Endothelial cell of umbilical vein (primary cell): ENCODE measurements around the gene VPS16. TPM values are rescaled to one million over a fixed set of nuclear protein-coding genes. Genes with fewer than 3 reads are reported as not detected.

Experiments
- BruUV-seq: library from RNA; stranded (reverse); fragments of 400-500 nt; replicated peaks from 2 replicates; lab custom pipeline; 2021; lab: Mats Ljungman, UMichigan
- CTCF ChIA-PET: fragments of 300-600, 350-600 bp; sonication (Branson Sonifier 250); formaldehyde crosslinking; loops from one replicate; lab custom pipeline; 2021; ENCODE audit warnings: antibody characterized with exemption, inconsistent platforms; lab: Charles Lee
- POLR2A ChIA-PET: fragments of 300-600, 350-600 bp; sonication (Branson Sonifier 250); formaldehyde crosslinking; loops from one replicate; lab custom pipeline; 2021; ENCODE audit warnings: antibody characterized with exemption, inconsistent platforms; lab: Charles Lee
- DNase-seq: peaks from one replicate; pipeline ENCODE4 v3.0.0-alpha.2; 2011; ENCODE audit warnings: low read depth, low spot score
- FAIRE-seq: peaks from 2 replicates; lab custom pipeline; 2011; peaks lifted over from hg19 to GRCh38; lab: Jason Lieb, UNC
- H2AFZ ChIP-seq: 2 replicates; pipeline ENCODE4 v1.6.0; 2012; ENCODE audit warnings: low read depth, low read length, control low read depth, inconsistent platforms
- H3K27ac ChIP-seq: 2 replicates; pipeline ENCODE4 v1.5.1; 2011; ENCODE audit warnings: low read depth, mild to moderate bottlenecking, control low read depth, low read length, moderate library complexity; ENCODE audit not compliant: insufficient read depth
- H3K27me3 ChIP-seq, 2 experiments: 2 replicates each; pipeline versions ENCODE4 v1.6.0 to v1.6.1; 2011; ENCODE audit warnings: low read length in 2 of 2, mixed read lengths in 1 of 2; ENCODE audit not compliant: control insufficient read depth in 2 of 2, insufficient read depth in 2 of 2
- H3K36me3 ChIP-seq, 2 experiments: 2 replicates in 1 of 2; 3 replicates in 1 of 2; pipeline ENCODE4 v1.5.1; 2011; ENCODE audit warnings: low read length in 2 of 2, mild to moderate bottlenecking in 1 of 2, moderate library complexity in 1 of 2; ENCODE audit not compliant: control insufficient read depth in 2 of 2, insufficient read depth in 2 of 2; ENCODE audit errors: extremely low read depth in 1 of 2
- H3K4me1 ChIP-seq: 3 replicates; pipeline ENCODE4 v1.5.1; 2011; ENCODE audit warnings: mild to moderate bottlenecking, low read length; ENCODE audit not compliant: control insufficient read depth, insufficient read depth; ENCODE audit errors: extremely low read depth
- H3K4me2 ChIP-seq: 2 replicates; pipeline ENCODE4 v1.6.1; 2011; ENCODE audit warnings: low read length, control low read depth, mixed read lengths; ENCODE audit not compliant: insufficient read depth
- H3K4me3 ChIP-seq, 3 experiments: fragments of 200-600 bp in 1 of 3; sonication (generic), shearing (Covaris generic) in 1 of 3; replicated peaks in 1 of 3; 2 replicates each; pipeline ENCODE4 v1.5.1; 2011 to 2016; ENCODE audit warnings: control low read depth in 3 of 3, low read length in 3 of 3, mild to moderate bottlenecking in 2 of 3, inconsistent platforms in 1 of 3, low read depth in 1 of 3, moderate library complexity in 1 of 3; ENCODE audit not compliant: insufficient read depth in 1 of 3
- H3K79me2 ChIP-seq: 2 replicates; pipeline ENCODE4 v1.6.0; 2012; ENCODE audit warnings: low read length, inconsistent platforms; ENCODE audit not compliant: control insufficient read depth, insufficient read depth
- H3K9ac ChIP-seq: replicated peaks from 2 replicates; pipeline ENCODE3; 2011; ENCODE audit warnings: low read length, control low read depth; ENCODE audit not compliant: insufficient read depth; ENCODE audit errors: extremely low read depth
- H3K9me1 ChIP-seq: replicated peaks from 3 replicates; pipeline ENCODE4 v1.6.0; 2011; ENCODE audit warnings: mild to moderate bottlenecking, low read length; ENCODE audit not compliant: control insufficient read depth, insufficient read depth; ENCODE audit errors: extremely low read depth
- H3K9me3 ChIP-seq: replicated peaks from 2 replicates; pipeline ENCODE4 v1.5.1; 2012; ENCODE audit warnings: low read length, inconsistent platforms; ENCODE audit not compliant: control insufficient read depth, insufficient read depth
- H4K20me1 ChIP-seq: replicated peaks from 2 replicates; pipeline ENCODE3; 2011; ENCODE audit warnings: mild to moderate bottlenecking, low read length; ENCODE audit not compliant: control insufficient read depth, insufficient read depth; ENCODE audit errors: extremely low read depth
- CTCF ChIP-seq, 2 donors: IDR thresholded peaks; 1 replicate in 1 of 2; 2 replicates in 1 of 2; pipeline ENCODE4 v1.5.1; 2011; ENCODE audit warnings: low read length in 2 of 2, mild to moderate bottlenecking in 2 of 2, moderate library complexity in 2 of 2, control low read depth in 1 of 2, inconsistent platforms in 1 of 2, low read depth in 1 of 2; ENCODE audit not compliant: insufficient read depth in 1 of 2; ENCODE audit errors: extremely low read depth in 1 of 2
- EZH2 ChIP-seq: IDR thresholded peaks from 2 replicates; pipeline ENCODE4 v1.6.1; 2012; ENCODE audit warnings: borderline replicate concordance, low read depth, mild to moderate bottlenecking, moderate library complexity, low read length, inconsistent platforms; ENCODE audit not compliant: severe bottlenecking
- FOS ChIP-seq: IDR thresholded peaks from 2 replicates; pipeline ENCODE4 v1.6.1; 2011; ENCODE audit warnings: mild to moderate bottlenecking, low read length, moderate library complexity, borderline replicate concordance; ENCODE audit not compliant: insufficient read depth
- GATA2 ChIP-seq: IDR thresholded peaks from 2 replicates; pipeline ENCODE4 v1.7.0; 2011; ENCODE audit warnings: low read depth, mild to moderate bottlenecking, moderate library complexity, mixed read lengths, low read length; ENCODE audit not compliant: insufficient read length, insufficient read depth
- JUN ChIP-seq: IDR thresholded peaks from 2 replicates; pipeline ENCODE4 v1.6.1; 2011; ENCODE audit warnings: borderline replicate concordance, low read depth; ENCODE audit not compliant: insufficient read length, insufficient read depth
- MAX ChIP-seq: IDR thresholded peaks from 2 replicates; pipeline ENCODE4 v1.6.1; 2011; ENCODE audit not compliant: insufficient read depth, insufficient read length
- MYC ChIP-seq: IDR thresholded peaks from one replicate; pipeline ENCODE4 v1.6.1; 2011; ENCODE audit warnings: mild to moderate bottlenecking, low read depth, low read length
- POLR2A ChIP-seq: IDR thresholded peaks from 2 replicates; pipeline ENCODE4 v1.6.1; 2012; ENCODE audit warnings: low read depth, mild to moderate bottlenecking, control low read depth, low read length
- POLR2AphosphoS5 ChIP-seq: IDR thresholded peaks from 2 replicates; pipeline ENCODE4 v1.6.1; 2012; ENCODE audit warnings: low read depth, mild to moderate bottlenecking, control low read depth, low read length, moderate library complexity; ENCODE audit not compliant: insufficient read depth
- dilution Hi-C: fragments of 300-500 bp; cut with MboI; formaldehyde crosslinking; loops from one replicate; pipeline ENCODE4 v1.15.0; 2019; ENCODE audit warnings: low sequenced_read_pairs; ENCODE audit not compliant: extremely low pct_ligation_motif_present
- intact Hi-C: fragments of 100-400 bp; cut with micrococcal nuclease; formaldehyde crosslinking; loops from one replicate; pipeline ENCODE4 v1.10.0; 2022
- polyA plus RNA-seq, 4 experiments: library from polyadenylated mRNA; depleted of rRNA in 3 of 4; stranded (reverse) in 3 of 4; unstranded in 1 of 4; fragments of >200 nt; gene quantifications; 2 replicates each; pipeline versions ENCODE4 v1.2.1 to v1.2.3, GENCODE V29; 2011 to 2012; ENCODE audit warnings: missing spikeins in 1 of 4
- total RNA-seq: library from RNA; stranded (reverse); gene quantifications from 2 replicates; pipeline ENCODE4 v1.2.3, GENCODE V29; 2021

Gene VPS16
- total and polyA plus RNA-seq, 2 donors (not counting 3 experiments of a cell fraction or from before 2014, with no cell fraction given) = 37.6 to 42.3 TPM

- Histone ChIP-seq H3K27ac (no peak overlapping the region), H3K27me3 (peaks cover 2% of the 10 kb centered on the region in 2 experiments), H3K36me3 (peaks cover 0 to 2% of the 10 kb centered on the region in 2 experiments), H2AFZ (no peak overlapping the region), H4K20me1 (no peaks in the 10 kb centered on the region), H3K4me2 (no peak overlapping the region), H3K9me1 (no peaks in the 10 kb centered on the region), H3K9ac (no peak overlapping the region), H3K4me1 (peaks cover 6% of the 10 kb centered on the region), H3K9me3 (no peaks in the 10 kb centered on the region), H3K79me2 (no peaks in the 10 kb centered on the region), H3K4me3 (no peak overlapping the region)
- intact Hi-C loops = no loop called here
- dilution Hi-C loops = no loop called here
- DNase-seq = no peak
- no peak for TF ChIP-seq JUN
- no peak for TF ChIP-seq FOS
- TF ChIP-seq GATA2 = no peak
- TF ChIP-seq CTCF (IDR thresholded peaks at IDR 0.05; ENCODE audit: extremely low read depth in 1 of 2, insufficient read depth in 1 of 2, low read depth in 1 of 2, low read length in 2 of 2) = no peak
- TF ChIP-seq MAX = no peak
- no peak for TF ChIP-seq MYC
- no peak for TF ChIP-seq POLR2A
- no peak for TF ChIP-seq POLR2AphosphoS5
- no peak for TF ChIP-seq EZH2
- POLR2A ChIA-PET = interaction anchor here (0.7 kb wide), 1 partner anchor 303 kb away, joined by 3 read pairs; no protein-coding TSS in a partner anchor
- CTCF ChIA-PET = no interaction called here
- no peak for FAIRE-seq
- BruUV-seq = no TSS peak
Observed at GRCh38 chr20:2833761-2834160, 6.8 kb upstream of the VPS16 start.
